IMR-90 (cell line): Measurements from ENCODE around the gene PVALEF. TPM values are rescaled to one million over a fixed set of nuclear protein-coding genes. Genes with fewer than 3 reads are reported as not detected.
A peak's percentile ranks its signal among the peaks of the same experiment; 100 is the strongest.

ENCODE experiments used
- ATAC-seq: fragments of 200-7000 bp; cut with Tn5 transposase; 2 replicates; pipeline ENCODE4 v1.9.1; 2020; ENCODE audit warnings: low read depth, mild to moderate bottlenecking, moderate library complexity
- BruUV-seq: library from RNA; stranded (reverse); fragments of 400-500 nt; replicated peaks from 2 replicates; lab custom pipeline; 2021; lab: Mats Ljungman, UMichigan
- CTCF ChIA-PET: fragments of 300-600 bp; formaldehyde crosslinking; extraction: SDS; loops from one replicate; lab custom pipeline; 2021; ENCODE audit warnings: antibody characterized with exemption; lab: Yijun Ruan, JAX
- POLR2A ChIA-PET: fragments of 300-600 bp; sonication (Branson Sonifier 250); formaldehyde crosslinking; loops from one replicate; lab custom pipeline; 2022; ENCODE audit warnings: antibody characterized with exemption; ENCODE audit not compliant: unreplicated experiment; lab: Charles Lee
- DNase-seq: peaks from one replicate; pipeline ENCODE4 v3.0.0; 2013
- H2AFZ ChIP-seq: replicated peaks from 2 replicates; pipeline ENCODE3; 2013; ENCODE audit warnings: low read length, mild to moderate bottlenecking; ENCODE audit not compliant: poor library complexity
- H2AK5ac ChIP-seq: 2 replicates; pipeline ENCODE4 v1.6.1; 2013; ENCODE audit warnings: low read depth, low read length, inconsistent platforms
- H2AK9ac ChIP-seq: replicated peaks from 2 replicates; pipeline ENCODE3; 2013; ENCODE audit warnings: mild to moderate bottlenecking, low read depth, low read length, moderate library complexity; ENCODE audit not compliant: poor library complexity
- H2BK120ac ChIP-seq: 2 replicates; pipeline ENCODE4 v1.6.1; 2013; ENCODE audit warnings: low read depth, low read length, inconsistent platforms
- H2BK15ac ChIP-seq: 3 replicates; pipeline ENCODE4 v1.6.1; 2013; ENCODE audit warnings: low read depth, low read length, inconsistent platforms
- H2BK20ac ChIP-seq: 2 replicates; pipeline ENCODE4 v1.6.1; 2013; ENCODE audit warnings: low read depth, mild to moderate bottlenecking, inconsistent platforms, low read length, moderate library complexity
- H2BK5ac ChIP-seq: 2 replicates; pipeline ENCODE4 v1.6.1; 2013; ENCODE audit warnings: mild to moderate bottlenecking, low read depth, low read length, inconsistent platforms; ENCODE audit not compliant: poor library complexity, severe bottlenecking
- H3K14ac ChIP-seq: replicated peaks from 2 replicates; pipeline ENCODE4 v1.6.1; 2013; ENCODE audit warnings: low read depth, low read length, inconsistent platforms
- H3K18ac ChIP-seq: 2 replicates; pipeline ENCODE4 v1.6.1; 2013; ENCODE audit warnings: low read depth, low read length, control low read depth
- H3K23ac ChIP-seq: 2 replicates; pipeline ENCODE4 v1.6.1; 2013; ENCODE audit warnings: low read depth, low read length, inconsistent platforms
- H3K27ac ChIP-seq: 2 replicates; pipeline ENCODE4 v1.5.1; 2013; ENCODE audit warnings: mild to moderate bottlenecking, control low read depth, low read length; ENCODE audit not compliant: insufficient read depth
- H3K27me3 ChIP-seq: 2 replicates; pipeline ENCODE4 v1.6.1; 2013; ENCODE audit warnings: low read length; ENCODE audit not compliant: control insufficient read depth, insufficient read depth
- H3K36me3 ChIP-seq: 2 replicates; pipeline ENCODE4 v1.6.1; 2013; ENCODE audit warnings: low read length, mixed read lengths; ENCODE audit not compliant: control insufficient read depth, insufficient read depth
- H3K4ac ChIP-seq: 2 replicates; pipeline ENCODE4 v1.6.1; 2013; ENCODE audit warnings: low read depth, low read length, inconsistent platforms
- H3K4me1 ChIP-seq: 2 replicates; pipeline ENCODE4 v1.6.1; 2013; ENCODE audit warnings: low read length, mixed read lengths; ENCODE audit not compliant: control insufficient read depth, insufficient read depth
- H3K4me2 ChIP-seq: 2 replicates; pipeline ENCODE4 v1.6.1; 2013; ENCODE audit warnings: low read depth, mild to moderate bottlenecking, control low read depth, low read length, moderate library complexity
- H3K4me3 ChIP-seq: 2 replicates; pipeline ENCODE4 v1.5.1; 2013; ENCODE audit warnings: low read depth, mild to moderate bottlenecking, control low read depth, low read length, moderate library complexity; ENCODE audit not compliant: insufficient read depth
- H3K56ac ChIP-seq: 2 replicates; pipeline ENCODE4 v1.6.1; 2013; ENCODE audit warnings: low read length, inconsistent platforms; ENCODE audit not compliant: insufficient read depth; ENCODE audit errors: extremely low read depth
- H3K79me1 ChIP-seq, 2 experiments: 2 replicates each; pipeline ENCODE4 v1.6.1; 2013; ENCODE audit warnings: low read length in 2 of 2, inconsistent platforms in 1 of 2, low read depth in 1 of 2
- H3K9ac ChIP-seq: 2 replicates; pipeline ENCODE4 v1.6.1; 2013; ENCODE audit warnings: low read depth, low read length, control low read depth
- H3K9me1 ChIP-seq: 2 replicates; pipeline ENCODE4 v1.6.1; 2013; ENCODE audit warnings: low read length, inconsistent platforms; ENCODE audit not compliant: insufficient read depth
- H3K9me3 ChIP-seq: 2 replicates; pipeline ENCODE4 v1.6.1; 2013; ENCODE audit warnings: low read length; ENCODE audit not compliant: control insufficient read depth, insufficient read depth
- H4K20me1 ChIP-seq: 2 replicates; pipeline ENCODE4 v1.6.1; 2013; ENCODE audit warnings: low read length, inconsistent platforms; ENCODE audit not compliant: insufficient read depth
- H4K5ac ChIP-seq: 2 replicates; pipeline ENCODE4 v1.6.1; 2013; ENCODE audit warnings: mild to moderate bottlenecking, low read depth, low read length, control low read depth
- H4K8ac ChIP-seq, 2 experiments: 2 replicates each; pipeline ENCODE4 v1.6.1; 2013; ENCODE audit warnings: low read depth in 2 of 2, low read length in 2 of 2, control low read depth in 1 of 2, inconsistent platforms in 1 of 2
- H4K91ac ChIP-seq: 2 replicates; pipeline ENCODE4 v1.6.1; 2013; ENCODE audit warnings: low read depth, low read length, inconsistent platforms; ENCODE audit not compliant: insufficient read depth
- BHLHE40 ChIP-seq: fragments of 150-350 bp; IDR thresholded peaks from 2 replicates; pipeline ENCODE4 v1.6.1; 2016; ENCODE audit warnings: mild to moderate bottlenecking, low read depth, low read length
- CHD1 ChIP-seq: IDR thresholded peaks from 2 replicates; pipeline ENCODE4 v1.6.1; 2012; ENCODE audit warnings: low read depth, low read length, improper control_type of control experiment
- CTCF ChIP-seq: conservative IDR thresholded peaks from 2 replicates; pipeline ENCODE4 v1.5.1; 2012; ENCODE audit warnings: mild to moderate bottlenecking, low read depth, low read length, improper control_type of control experiment
- ELK1 ChIP-seq: fragments of 150-350 bp; IDR thresholded peaks from 2 replicates; pipeline ENCODE4 v1.6.1; 2016; ENCODE audit warnings: low read depth, mild to moderate bottlenecking, low read length, moderate library complexity, borderline replicate concordance
- FOS ChIP-seq: fragments of 150-350 bp; IDR thresholded peaks from 2 replicates; pipeline ENCODE4 v1.6.1; 2016; ENCODE audit warnings: low read depth, low read length
- MAFK ChIP-seq: IDR thresholded peaks from 2 replicates; pipeline ENCODE4 v1.6.1; 2012; ENCODE audit warnings: low read depth, low read length, improper control_type of control experiment
- MAZ ChIP-seq: IDR thresholded peaks from 2 replicates; pipeline ENCODE4 v1.6.1; 2012; ENCODE audit warnings: low read depth, mild to moderate bottlenecking, low read length, improper control_type of control experiment, moderate library complexity, borderline replicate concordance
- MXI1 ChIP-seq: IDR thresholded peaks from 2 replicates; pipeline ENCODE4 v1.6.1; 2012; ENCODE audit warnings: low read depth, mild to moderate bottlenecking, low read length, moderate library complexity, borderline replicate concordance
- NFE2L2 ChIP-seq: fragments of 150-350 bp; IDR thresholded peaks from 2 replicates; pipeline ENCODE4 v1.6.1; 2016; ENCODE audit warnings: low read depth, mild to moderate bottlenecking, low read length
- POLR2A ChIP-seq: IDR thresholded peaks from 2 replicates; pipeline ENCODE4 v1.6.1; 2012; ENCODE audit warnings: mild to moderate bottlenecking, low read depth, low read length
- RAD21 ChIP-seq: IDR thresholded peaks from 2 replicates; pipeline ENCODE4 v1.6.1; 2012; ENCODE audit warnings: low read length, improper control_type of control experiment
- RCOR1 ChIP-seq: IDR thresholded peaks from 2 replicates; pipeline ENCODE4 v1.6.1; 2012; ENCODE audit warnings: mild to moderate bottlenecking, low read length, improper control_type of control experiment; ENCODE audit not compliant: insufficient replicate concordance
- RFX5 ChIP-seq: IDR thresholded peaks from 2 replicates; pipeline ENCODE4 v1.8.0; 2012; ENCODE audit warnings: low read depth, mild to moderate bottlenecking, low read length, moderate library complexity
- SMC3 ChIP-seq: fragments of 150-350 bp; IDR thresholded peaks from 2 replicates; pipeline ENCODE4 v1.6.1; 2016; ENCODE audit warnings: low read depth, mild to moderate bottlenecking, antibody characterized with exemption, low read length, moderate library complexity
- USF2 ChIP-seq: fragments of 150-350 bp; IDR thresholded peaks from 2 replicates; pipeline ENCODE4 v1.6.1; 2017; ENCODE audit warnings: mild to moderate bottlenecking, antibody characterized with exemption, low read length, low read depth
- WGBS, 2 experiments: methylation state at CpG; one replicate each; pipeline versions ENCODE4 v1.1.5 to v1.1.7; 2013; ENCODE audit warnings: missing lambda C conversion rate in 2 of 2; ENCODE audit not compliant: insufficient read length in 1 of 2; ENCODE audit errors: extremely low coverage in 2 of 2; 5-methylcytosine and 5-hydroxymethylcytosine counted together
- dilution Hi-C: fragments of 300-500 bp; cut with HindIII; formaldehyde crosslinking; loops from one replicate; pipeline ENCODE4 v1.14.3; 2018; ENCODE audit warnings: low sequenced_read_pairs; ENCODE audit not compliant: unreplicated experiment
- in situ Hi-C: fragments of 300-500 bp; cut with MboI; formaldehyde crosslinking; loops from 3 replicates; pipeline ENCODE4 v1.14.3; 2019; ENCODE audit warnings: low sequenced_read_pairs, inconsistent platforms, mixed read lengths
- intact Hi-C: fragments of 100-400 bp; cut with micrococcal nuclease; formaldehyde crosslinking; loops from 2 replicates; pipeline ENCODE4 v1.10.0; 2022
- polyA plus RNA-seq, 3 experiments: library from polyadenylated mRNA; depleted of rRNA; stranded (reverse); fragments of >200 nt; gene quantifications; 2 replicates each; pipeline ENCODE4 v1.2.3, GENCODE V29; 2012; ENCODE audit warnings: low replicate concordance in 1 of 3
- total RNA-seq: library from RNA; depleted of rRNA; stranded (reverse); fragments of >200 nt; gene quantifications from 2 replicates; pipeline ENCODE4 v1.2.3, GENCODE V29; 2012

Gene PVALEF
- total and polyA plus RNA-seq, 2 of the 4 experiments (the other 2 are of a cell fraction), result not detected

- dilution Hi-C loops, result no loop called here
- POLR2A ChIA-PET, result no interaction called here
- TF ChIP-seq RAD21 (no peak), CTCF (no peak), RFX5 (no peak), SMC3 (no peak), MAZ (no peak), BHLHE40 (no peak), MAFK (no peak), POLR2A (no peak), RCOR1 (no peak), ELK1 (no peak), USF2 (no peak), NFE2L2 (no peak), CHD1 (no peak), MXI1 (no peak), FOS (no peak)
Observed at GRCh38 chr17:81164371-81165245, 699 bp upstream of the PVALEF start.

More at GRCh38 chr17:81164371-81165245, 699 bp upstream of the PVALEF start:
- Histone ChIP-seq H3K79me1 (no peaks in the 10 kb centered on the region), H3K4me2 (no peak overlapping the region), H3K4me1 (no peaks in the 10 kb centered on the region), H3K36me3 (no peaks in the 10 kb centered on the region), H2BK20ac (no peak overlapping the region), H3K27ac (no peak overlapping the region), H2BK5ac (no peak overlapping the region), H4K8ac (no peak overlapping the region), H3K9me1 (no peaks in the 10 kb centered on the region), H2BK15ac (no peak overlapping the region), H3K27me3 (peaks cover 54% of the 10 kb centered on the region), H3K9me3 (no peaks in the 10 kb centered on the region), H4K20me1 (no peaks in the 10 kb centered on the region), H2BK120ac (no peak overlapping the region), H3K4ac (no peak overlapping the region), H2AFZ (no peak overlapping the region), H3K18ac (no peak overlapping the region), H4K5ac (no peak overlapping the region), H3K14ac (no peak overlapping the region), H3K23ac (no peak overlapping the region), H2AK5ac (no peak overlapping the region), H3K9ac (no peak overlapping the region), H3K56ac (no peak overlapping the region), H2AK9ac (peak overlapping the region; percentile 78), H4K91ac (no peak overlapping the region), H3K4me3 (no peak overlapping the region)
- CTCF ChIA-PET, result no interaction called here
- in situ Hi-C loops (no loop called here), intact Hi-C loops (no loop called here)
- ATAC-seq (no peak), DNase-seq (no peak)
- BruUV-seq, result no TSS peak
- WGBS, 2 experiments, result 40% methylated on average over 8 of the region's 19 CpGs; no CpG with 5 or more reads in 1 of the 2 experiments
